Activated B cell treated with CpG ODN at 0.5 μM for 24 hours (primary cell): ENCODE measurements around the gene LDB3. TPM values are rescaled to one million over a fixed set of nuclear protein-coding genes. Genes with fewer than 3 reads are reported as not detected.

Source experiments
- ATAC-seq: fragments of 200-7000 bp; cut with Tn5 transposase; one replicate; pipeline ENCODE4 v1.10.0; 2021; ENCODE audit warnings: low read depth, mild to moderate bottlenecking, moderate library complexity
- CTCF ChIA-PET: fragments of 350-600 bp; sonication (Branson Sonifier 250); formaldehyde crosslinking; loops from one replicate; lab custom pipeline; 2021; ENCODE audit warnings: antibody characterized with exemption; lab: Charles Lee
- POLR2A ChIA-PET: fragments of 350-600 bp; sonication (Branson Sonifier 250); formaldehyde crosslinking; loops from one replicate; lab custom pipeline; 2021; ENCODE audit warnings: antibody characterized with exemption; lab: Charles Lee
- DNase-seq: peaks from one replicate; pipeline ENCODE4 v3.0.0; 2022
- H3K27ac Mint-ChIP-seq: one replicate; pipeline ENCODE4 v1.8.0; 2020; ENCODE audit warnings: mixed read lengths
- H3K27me3 Mint-ChIP-seq: one replicate; pipeline ENCODE4 v1.8.0; 2021; ENCODE audit warnings: mixed read lengths
- H3K36me3 Mint-ChIP-seq: one replicate; pipeline ENCODE4 v1.8.0; 2021; ENCODE audit warnings: low read depth, mixed read lengths
- H3K4me1 Mint-ChIP-seq: one replicate; pipeline ENCODE4 v1.8.0; 2021; ENCODE audit warnings: mixed read lengths
- H3K4me3 Mint-ChIP-seq: one replicate; pipeline ENCODE4 v1.8.0; 2020; ENCODE audit warnings: mild to moderate bottlenecking, mixed read lengths
- H3K9me3 Mint-ChIP-seq: one replicate; pipeline ENCODE4 v1.8.0; 2020; ENCODE audit warnings: mixed read lengths
- CTCF ChIP-seq: fragments of 200-600 bp; IDR thresholded peaks from one replicate; pipeline ENCODE4 v1.8.0; 2022; ENCODE audit warnings: antibody characterized with exemption, mild to moderate bottlenecking
- intact Hi-C: fragments of 100-400 bp; cut with micrococcal nuclease; formaldehyde crosslinking; loops from one replicate; pipeline ENCODE4 v1.15.1; 2024
- total RNA-seq: library from RNA; stranded (reverse); gene quantifications from 2 replicates; pipeline ENCODE4 v1.2.3, GENCODE V29; 2022

The LDB3 gene
- total RNA-seq, 1 donor from 2014 or later = not detected

- Mint-ChIP-seq H3K9me3 (no peaks in the 10 kb centered on the region), H3K27ac (no peak overlapping the region), H3K4me3 (no peak overlapping the region), H3K4me1 (peaks cover 12% of the 10 kb centered on the region), H3K27me3 (peaks cover 9% of the 10 kb centered on the region), H3K36me3 (no peaks in the 10 kb centered on the region)
- ChIA-PET POLR2A (no interaction called here), CTCF (no interaction called here)
- ATAC-seq (no peak), DNase-seq (no peak)
- intact Hi-C loops = no loop called here
- no peak for TF ChIP-seq CTCF
Measured at GRCh38 chr10:86671419-86671818, 3.1 kb downstream of the LDB3 start.

GRCh38 chr10:86671985-86672710 lies 3.8 kb downstream of the LDB3 start:
- Mint-ChIP-seq H3K4me1 (peaks cover 12% of the 10 kb centered on the region), H3K27ac (no peak overlapping the region), H3K27me3 (peaks cover 9% of the 10 kb centered on the region), H3K9me3 (no peaks in the 10 kb centered on the region), H3K36me3 (no peaks in the 10 kb centered on the region), H3K4me3 (no peak overlapping the region)
- intact Hi-C loops = no loop called here
- POLR2A ChIA-PET = no interaction called here
- DNase-seq (no peak), ATAC-seq (no peak)
- CTCF ChIA-PET = no interaction called here
- TF ChIP-seq CTCF = no peak

GRCh38 chr10:86673216-86673826 lies 5.0 kb downstream of the LDB3 start:
- POLR2A ChIA-PET = no interaction called here

GRCh38 chr10:86673827-86674581 lies 5.7 kb downstream of the LDB3 start:
- no peaks in the 10 kb centered on the region for H3K9me3 Mint-ChIP-seq
- DNase-seq (no peak), ATAC-seq (no peak)
- ChIA-PET POLR2A (no interaction called here), CTCF (interaction anchor here (1.4 kb wide), 1 partner anchor 225 kb away, joined by 4 read pairs; no protein-coding TSS in a partner anchor)
- H3K4me1 Mint-ChIP-seq = peaks cover 9% of the 10 kb centered on the region
- H3K27me3 Mint-ChIP-seq = peaks cover 7% of the 10 kb centered on the region
- intact Hi-C loops = no loop called here
- H3K4me3 Mint-ChIP-seq = no peak overlapping the region
- no peak for TF ChIP-seq CTCF
- H3K36me3 Mint-ChIP-seq = no peaks in the 10 kb centered on the region
- no peak overlapping the region for H3K27ac Mint-ChIP-seq

More at GRCh38 chr10:86673216-86673826, 5.0 kb downstream of the LDB3 start:
- peaks cover 10% of the 10 kb centered on the region for H3K4me1 Mint-ChIP-seq
- H3K9me3 Mint-ChIP-seq = no peaks in the 10 kb centered on the region
- no peak for ATAC-seq
- peaks cover 7% of the 10 kb centered on the region for H3K27me3 Mint-ChIP-seq
- no peaks in the 10 kb centered on the region for H3K36me3 Mint-ChIP-seq
- H3K4me3 Mint-ChIP-seq = no peak overlapping the region
- intact Hi-C loops = no loop called here
- TF ChIP-seq CTCF = no peak
- CTCF ChIA-PET = interaction anchor here (1.4 kb wide), 1 partner anchor 226 kb away, joined by 4 read pairs; no protein-coding TSS in a partner anchor
- DNase-seq = no peak
- no peak overlapping the region for H3K27ac Mint-ChIP-seq

- no peak for ATAC-seq
- intact Hi-C loops = no loop called here
- H3K4me1 Mint-ChIP-seq = peaks cover 13% of the 10 kb centered on the region
Measured at GRCh38 chr10:86674912-86675311, 6.6 kb downstream of the LDB3 start.

More at GRCh38 chr10:86674912-86675311, 6.6 kb downstream of the LDB3 start:
- H3K9me3 Mint-ChIP-seq = no peaks in the 10 kb centered on the region
- H3K27me3 Mint-ChIP-seq = peaks cover 7% of the 10 kb centered on the region
- no peak overlapping the region for H3K27ac Mint-ChIP-seq
- no peak overlapping the region for H3K4me3 Mint-ChIP-seq
- H3K36me3 Mint-ChIP-seq = no peaks in the 10 kb centered on the region
- no peak for DNase-seq
- no peak for TF ChIP-seq CTCF
- CTCF ChIA-PET = interaction anchor here (0.7 to 1.4 kb wide), 2 partner anchors 224 to 263 kb away, joined by 3 to 4 read pairs; no protein-coding TSS in a partner anchor
- POLR2A ChIA-PET = no interaction called here
